Choroid plexus epithelial cell (primary cell): Measurements from ENCODE around the gene DYNLRB2.

Source experiments
- DNase-seq: peaks from one replicate; pipeline ENCODE4 v3.0.0-alpha.2; 2010; ENCODE audit warnings: low read depth
- H3K4me3 ChIP-seq: 2 replicates; pipeline ENCODE4 v1.5.1; 2011; ENCODE audit warnings: low read depth, mild to moderate bottlenecking, control low read depth, low read length, moderate library complexity
- TF ChIP-seq, protein P1 (sequence below): conservative IDR thresholded peaks from 2 replicates; pipeline ENCODE4 v1.5.1; 2011; ENCODE audit warnings: low read depth, mild to moderate bottlenecking, control low read depth, inconsistent platforms, low read length, moderate library complexity

DYNLRB2 gene

DNA sequence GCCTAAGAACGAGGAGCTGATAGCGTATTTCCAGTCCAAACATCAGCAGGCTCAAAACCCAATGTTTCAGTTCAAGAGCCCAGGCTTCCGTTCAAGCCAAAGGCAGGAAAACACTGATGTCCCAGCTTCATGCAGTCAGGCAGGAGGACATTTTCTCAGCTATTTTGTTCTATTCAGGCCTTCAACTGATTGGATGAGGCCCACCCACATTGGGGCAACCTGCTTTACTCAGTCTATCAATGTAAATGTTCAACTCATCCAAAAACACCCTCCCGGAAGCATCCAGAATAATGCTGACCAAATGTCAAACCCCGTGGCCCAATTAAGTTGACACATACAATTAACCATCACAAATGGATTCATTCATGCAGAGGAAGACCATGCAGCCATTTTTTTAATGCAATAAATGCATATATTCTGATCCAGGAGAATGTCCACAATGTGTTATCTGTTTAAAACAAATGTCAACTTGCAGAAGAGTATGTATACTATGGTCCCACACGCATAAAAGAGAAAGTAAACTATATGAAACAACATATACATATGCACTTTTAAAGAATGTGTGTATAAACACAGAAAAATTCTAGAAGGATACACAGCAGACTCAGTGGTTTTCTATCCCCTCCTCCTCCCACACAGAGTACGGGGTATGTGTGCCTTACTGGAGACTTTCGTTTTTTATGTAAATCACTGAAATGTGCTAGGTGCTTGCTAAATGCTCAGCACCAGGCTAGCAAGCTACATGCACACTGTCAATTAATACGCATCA lies 28.8 kb upstream of the DYNLRB2 start:
- TF ChIP-seq, protein P1, sequence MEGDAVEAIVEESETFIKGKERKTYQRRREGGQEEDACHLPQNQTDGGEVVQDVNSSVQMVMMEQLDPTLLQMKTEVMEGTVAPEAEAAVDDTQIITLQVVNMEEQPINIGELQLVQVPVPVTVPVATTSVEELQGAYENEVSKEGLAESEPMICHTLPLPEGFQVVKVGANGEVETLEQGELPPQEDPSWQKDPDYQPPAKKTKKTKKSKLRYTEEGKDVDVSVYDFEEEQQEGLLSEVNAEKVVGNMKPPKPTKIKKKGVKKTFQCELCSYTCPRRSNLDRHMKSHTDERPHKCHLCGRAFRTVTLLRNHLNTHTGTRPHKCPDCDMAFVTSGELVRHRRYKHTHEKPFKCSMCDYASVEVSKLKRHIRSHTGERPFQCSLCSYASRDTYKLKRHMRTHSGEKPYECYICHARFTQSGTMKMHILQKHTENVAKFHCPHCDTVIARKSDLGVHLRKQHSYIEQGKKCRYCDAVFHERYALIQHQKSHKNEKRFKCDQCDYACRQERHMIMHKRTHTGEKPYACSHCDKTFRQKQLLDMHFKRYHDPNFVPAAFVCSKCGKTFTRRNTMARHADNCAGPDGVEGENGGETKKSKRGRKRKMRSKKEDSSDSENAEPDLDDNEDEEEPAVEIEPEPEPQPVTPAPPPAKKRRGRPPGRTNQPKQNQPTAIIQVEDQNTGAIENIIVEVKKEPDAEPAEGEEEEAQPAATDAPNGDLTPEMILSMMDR: no peak
- no peak for DNase-seq
- H3K4me3 ChIP-seq: no peak overlapping the region

DNA sequence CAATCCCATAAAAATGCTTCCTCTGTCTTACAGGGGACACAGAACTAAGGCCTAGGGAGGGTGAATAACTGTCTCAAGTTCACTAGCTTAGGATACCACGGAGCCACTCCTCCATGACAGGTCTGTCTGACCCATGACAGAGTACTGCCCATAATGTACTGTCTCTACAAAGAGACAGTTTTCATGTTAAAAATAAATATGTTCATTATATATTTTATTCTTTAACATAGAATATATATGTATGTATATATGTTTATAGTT lies 28.3 kb upstream of the DYNLRB2 start:
- no peak overlapping the region for H3K4me3 ChIP-seq
- DNase-seq: no peak
- TF ChIP-seq, protein P1: no peak

DNA sequence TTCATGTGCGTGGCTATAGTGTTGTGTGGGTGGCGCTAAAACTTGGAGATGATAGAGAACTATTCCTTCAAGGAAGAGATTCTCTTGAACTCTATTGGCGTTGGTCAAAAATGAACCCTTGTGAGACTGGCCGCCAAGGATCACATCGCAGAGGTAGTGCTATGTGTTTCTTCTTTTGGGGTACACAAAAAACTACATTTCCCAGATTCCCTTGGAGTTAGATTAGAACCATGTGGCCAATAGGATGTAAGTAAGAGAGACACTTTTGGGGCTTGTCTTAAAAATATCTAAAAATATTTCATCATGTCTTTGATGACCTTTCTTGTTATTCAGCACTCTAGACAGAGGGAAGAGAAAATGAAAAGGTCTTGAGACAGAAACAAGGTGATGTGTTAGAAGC lies 25.4 kb upstream of the DYNLRB2 start:
- TF ChIP-seq, protein P1: no peak
- H3K4me3 ChIP-seq: no peak overlapping the region
- no peak for DNase-seq

DNA sequence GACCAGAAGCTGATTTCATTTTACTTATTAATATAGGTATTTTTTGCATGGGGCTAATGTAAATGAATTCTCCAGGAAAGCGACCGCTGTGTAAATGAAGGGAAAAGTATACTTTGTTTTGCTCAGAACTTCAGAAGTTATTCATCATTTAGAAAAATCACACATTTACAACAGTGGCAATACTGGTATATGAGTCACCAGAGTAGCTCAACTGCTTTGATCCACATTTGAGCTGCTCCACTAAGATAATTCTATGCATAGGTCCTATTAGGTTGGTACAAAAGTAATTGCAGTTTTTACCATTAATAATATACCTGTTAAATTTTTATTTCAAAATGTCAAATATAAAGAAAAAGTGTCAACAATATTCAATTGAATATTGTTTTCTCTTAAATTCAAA lies 22.9 kb upstream of the DYNLRB2 start:
- TF ChIP-seq, protein P1: no peak
- no peak for DNase-seq
- no peak overlapping the region for H3K4me3 ChIP-seq

DNA sequence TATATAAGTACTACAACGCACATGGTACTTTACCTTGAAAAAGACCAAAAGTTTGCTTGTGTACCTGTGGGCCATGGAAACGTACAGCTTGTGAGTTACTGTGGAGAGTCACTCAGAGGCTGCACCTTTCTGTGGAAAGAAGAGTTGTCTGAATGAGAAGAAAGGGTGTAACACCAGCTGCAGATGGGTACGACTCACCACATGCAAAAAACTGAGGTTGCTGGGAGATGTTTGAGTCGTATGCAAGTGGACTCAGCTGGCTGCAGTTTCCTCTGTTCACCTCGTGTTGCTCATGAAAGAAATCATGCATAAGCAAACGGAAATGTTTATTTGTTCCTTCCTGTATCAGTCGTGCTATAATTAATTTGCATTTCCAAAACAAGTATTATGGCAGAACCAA lies 22.4 kb upstream of the DYNLRB2 start:
- peak; percentile 6 for DNase-seq
- no peak overlapping the region for H3K4me3 ChIP-seq
- TF ChIP-seq, protein P1: no peak

DNA sequence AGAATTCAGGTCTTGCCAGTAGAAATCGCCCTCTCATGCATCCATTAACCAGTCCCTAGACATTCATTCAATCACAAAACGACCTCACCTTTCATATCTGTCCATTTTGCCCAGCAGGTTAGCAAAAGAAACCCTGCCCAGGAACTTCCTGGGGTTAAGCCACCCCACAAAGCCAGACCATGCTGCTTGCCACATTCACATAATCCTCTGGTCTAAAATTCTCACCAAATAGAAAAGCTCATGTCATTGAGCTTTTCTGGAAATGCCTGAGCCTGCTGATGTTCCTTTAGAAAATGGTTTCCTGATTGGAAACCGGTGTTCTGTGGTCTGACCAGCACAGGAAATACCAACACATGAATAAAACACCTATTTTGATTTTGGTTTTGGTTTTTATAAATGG lies 21.6 kb upstream of the DYNLRB2 start:
- H3K4me3 ChIP-seq: no peak overlapping the region
- DNase-seq: no peak
- TF ChIP-seq, protein P1: no peak

DNA sequence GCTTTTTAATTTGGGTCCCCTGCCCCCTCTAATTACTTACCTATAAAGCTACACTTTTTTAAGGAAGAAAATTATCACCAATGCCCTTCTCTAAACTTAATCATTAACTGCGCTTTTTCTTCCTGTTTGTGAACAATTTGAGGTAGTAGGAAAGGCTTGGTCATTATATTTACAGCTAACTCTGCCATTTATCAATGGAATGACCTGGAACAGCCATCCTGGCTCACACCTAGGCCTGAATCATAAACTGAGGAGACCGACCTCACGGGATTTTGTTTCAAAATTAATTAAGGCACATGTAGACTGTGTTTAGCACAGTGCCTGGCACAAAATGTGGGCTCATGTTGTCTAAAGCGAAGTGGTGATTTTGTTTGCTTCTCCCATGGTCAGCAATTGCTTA lies 15.4 kb upstream of the DYNLRB2 start:
- H3K4me3 ChIP-seq: no peak overlapping the region
- no peak for DNase-seq
- TF ChIP-seq, protein P1: no peak
